Testis (tissue), 2 donors: Measurements from ENCODE around the gene VWA8.

ENCODE experiments used
- POLR2A ChIP-seq: fragments of 450-650 bp; IDR thresholded peaks from one replicate; pipeline ENCODE4 v1.6.1; 2017; ENCODE audit warnings: antibody characterized with exemption, mild to moderate bottlenecking, moderate library complexity
- TF ChIP-seq, protein P1 (sequence below), 3 experiments: fragments of 450-650 bp in 2 of 3; fragments of 200-600 bp in 1 of 3; sonication (generic) in 1 of 3; IDR thresholded peaks; one replicate each; pipeline ENCODE4 v1.5.1; 2016 to 2019; ENCODE audit warnings: antibody characterized with exemption in 3 of 3, mild to moderate bottlenecking in 2 of 3, moderate library complexity in 1 of 3

- TF ChIP-seq, protein P1, sequence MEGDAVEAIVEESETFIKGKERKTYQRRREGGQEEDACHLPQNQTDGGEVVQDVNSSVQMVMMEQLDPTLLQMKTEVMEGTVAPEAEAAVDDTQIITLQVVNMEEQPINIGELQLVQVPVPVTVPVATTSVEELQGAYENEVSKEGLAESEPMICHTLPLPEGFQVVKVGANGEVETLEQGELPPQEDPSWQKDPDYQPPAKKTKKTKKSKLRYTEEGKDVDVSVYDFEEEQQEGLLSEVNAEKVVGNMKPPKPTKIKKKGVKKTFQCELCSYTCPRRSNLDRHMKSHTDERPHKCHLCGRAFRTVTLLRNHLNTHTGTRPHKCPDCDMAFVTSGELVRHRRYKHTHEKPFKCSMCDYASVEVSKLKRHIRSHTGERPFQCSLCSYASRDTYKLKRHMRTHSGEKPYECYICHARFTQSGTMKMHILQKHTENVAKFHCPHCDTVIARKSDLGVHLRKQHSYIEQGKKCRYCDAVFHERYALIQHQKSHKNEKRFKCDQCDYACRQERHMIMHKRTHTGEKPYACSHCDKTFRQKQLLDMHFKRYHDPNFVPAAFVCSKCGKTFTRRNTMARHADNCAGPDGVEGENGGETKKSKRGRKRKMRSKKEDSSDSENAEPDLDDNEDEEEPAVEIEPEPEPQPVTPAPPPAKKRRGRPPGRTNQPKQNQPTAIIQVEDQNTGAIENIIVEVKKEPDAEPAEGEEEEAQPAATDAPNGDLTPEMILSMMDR (IDR thresholded peaks at IDR 0.05) = no peak
- no peak for TF ChIP-seq POLR2A
Measured at GRCh38 chr13:42009057-42009456, 48.1 kb upstream of the VWA8 start.
